GM19438 (cell line): Measurements from ENCODE around the gene AP2A1.
"Not testable (repeated sequence)": the region's sequence is repeated elsewhere in the genome, so short reads cannot be mapped to it uniquely, and the experiment has no call there.

Experiments used
- ATAC-seq: cut with Tn5 transposase; IDR thresholded peaks from one replicate; pipeline ENCODE4 v1.9.1; 2021; ENCODE audit warnings: low read depth; ENCODE audit not compliant: unreplicated experiment

AP2A1 gene

GRCh38 chr19:49766930-49767299, at the start of gene AP2A1:
TSS of gene AP2A1 (plus strand) at chr19:49767001. CDS start at chr19:49767134, 133 bp downstream.
- ATAC-seq, result no peak

- no peak for ATAC-seq
These were observed 48.3 kb upstream of the AP2A1 start for GRCh38 chr19:49718511-49718910.

- no peak for ATAC-seq
These were observed 47.8 kb upstream of the AP2A1 start for GRCh38 chr19:49718991-49719390.

GRCh38 chr19:49719420-49719819, 47.4 kb upstream of the AP2A1 start:
- ATAC-seq, result not testable (repeated sequence)

- no peak for ATAC-seq
These were observed 39.4 kb upstream of the AP2A1 start for GRCh38 chr19:49727217-49728030.

- ATAC-seq, result no peak
These were observed 36.6 kb upstream of the AP2A1 start for GRCh38 chr19:49730166-49730565.

- no peak for ATAC-seq
These were observed 28.5 kb upstream of the AP2A1 start for GRCh38 chr19:49738268-49738667.

- ATAC-seq, result no peak
These were observed 27.7 kb upstream of the AP2A1 start for GRCh38 chr19:49739098-49739497.

GRCh38 chr19:49739933-49740332, 26.9 kb upstream of the AP2A1 start:
- ATAC-seq, result no peak

GRCh38 chr19:49741210-49741844, 25.5 kb upstream of the AP2A1 start:
- no peak for ATAC-seq

- no peak for ATAC-seq
These were observed 21.8 kb upstream of the AP2A1 start for GRCh38 chr19:49744946-49745381.

GRCh38 chr19:49746206-49746958, 20.4 kb upstream of the AP2A1 start:
- no peak for ATAC-seq

- no peak for ATAC-seq
These were observed 17.6 kb upstream of the AP2A1 start for GRCh38 chr19:49749055-49749716.

- no peak for ATAC-seq
These were observed 17.0 kb upstream of the AP2A1 start for GRCh38 chr19:49749771-49750170.

GRCh38 chr19:49752701-49753100, 14.1 kb upstream of the AP2A1 start:
- no peak for ATAC-seq

GRCh38 chr19:49755956-49756355, 10.8 kb upstream of the AP2A1 start:
- ATAC-seq, result no peak

GRCh38 chr19:49758292-49758691, 8.5 kb upstream of the AP2A1 start:
- ATAC-seq, result no peak

GRCh38 chr19:49761249-49761624, 5.6 kb upstream of the AP2A1 start:
- ATAC-seq, result no peak

- ATAC-seq, result no peak
These were observed 5.0 kb upstream of the AP2A1 start for GRCh38 chr19:49761625-49762311.

- no peak for ATAC-seq
These were observed 3.6 kb upstream of the AP2A1 start, which contains the start of gene TSKS for GRCh38 chr19:49763230-49763629. TSS of gene TSKS (minus strand) at chr19:49763306. CDS start at chr19:49763247, 59 bp downstream.
